Activated naive CD4-positive, alpha-beta T cell treated with anti-CD3 and anti-CD28 coated beads for 36 hours (primary cell): ENCODE data around the gene USP6. TPM values are rescaled to one million over a fixed set of nuclear protein-coding genes. Genes with fewer than 3 reads are reported as not detected.
"Not testable (repeated sequence)": the region's sequence is repeated elsewhere in the genome, so short reads cannot be mapped to it uniquely, and the experiment has no call there.

ENCODE experiments used
- CTCF ChIA-PET: fragments of 350-600 bp; sonication (Branson Sonifier 250); formaldehyde crosslinking; loops from one replicate; lab custom pipeline; 2021; ENCODE audit warnings: antibody characterized with exemption; lab: Charles Lee
- DNase-seq: peaks from one replicate; pipeline ENCODE4 v3.0.0-alpha.2; 2020
- H3K27ac Mint-ChIP-seq: one replicate; pipeline ENCODE4 v1.8.0; 2021; ENCODE audit warnings: mild to moderate bottlenecking, mixed read lengths
- H3K27me3 Mint-ChIP-seq: one replicate; pipeline ENCODE4 v1.8.0; 2021; ENCODE audit warnings: low read depth, mixed read lengths
- H3K36me3 Mint-ChIP-seq: one replicate; pipeline ENCODE4 v1.8.0; 2021; ENCODE audit warnings: low read depth, mixed read lengths
- H3K4me1 Mint-ChIP-seq: one replicate; pipeline ENCODE4 v1.8.0; 2021; ENCODE audit warnings: low read depth, mixed read lengths
- H3K4me3 Mint-ChIP-seq: one replicate; pipeline ENCODE4 v1.8.0; 2021; ENCODE audit warnings: mild to moderate bottlenecking, moderate library complexity, mixed read lengths
- H3K9me3 Mint-ChIP-seq: one replicate; pipeline ENCODE4 v1.8.0; 2021; ENCODE audit warnings: mixed read lengths
- intact Hi-C: fragments of 100-400 bp; cut with micrococcal nuclease; formaldehyde crosslinking; loops from one replicate; pipeline ENCODE4 v1.15.1; 2023
- total RNA-seq, 2 experiments: library from RNA; stranded (reverse); gene quantifications; one replicate each; pipeline ENCODE4 v1.2.3, GENCODE V29; 2021

The USP6 gene
- total RNA-seq, 2 experiments from 2014 or later: 0.05 TPM; not detected in 1

DNA sequence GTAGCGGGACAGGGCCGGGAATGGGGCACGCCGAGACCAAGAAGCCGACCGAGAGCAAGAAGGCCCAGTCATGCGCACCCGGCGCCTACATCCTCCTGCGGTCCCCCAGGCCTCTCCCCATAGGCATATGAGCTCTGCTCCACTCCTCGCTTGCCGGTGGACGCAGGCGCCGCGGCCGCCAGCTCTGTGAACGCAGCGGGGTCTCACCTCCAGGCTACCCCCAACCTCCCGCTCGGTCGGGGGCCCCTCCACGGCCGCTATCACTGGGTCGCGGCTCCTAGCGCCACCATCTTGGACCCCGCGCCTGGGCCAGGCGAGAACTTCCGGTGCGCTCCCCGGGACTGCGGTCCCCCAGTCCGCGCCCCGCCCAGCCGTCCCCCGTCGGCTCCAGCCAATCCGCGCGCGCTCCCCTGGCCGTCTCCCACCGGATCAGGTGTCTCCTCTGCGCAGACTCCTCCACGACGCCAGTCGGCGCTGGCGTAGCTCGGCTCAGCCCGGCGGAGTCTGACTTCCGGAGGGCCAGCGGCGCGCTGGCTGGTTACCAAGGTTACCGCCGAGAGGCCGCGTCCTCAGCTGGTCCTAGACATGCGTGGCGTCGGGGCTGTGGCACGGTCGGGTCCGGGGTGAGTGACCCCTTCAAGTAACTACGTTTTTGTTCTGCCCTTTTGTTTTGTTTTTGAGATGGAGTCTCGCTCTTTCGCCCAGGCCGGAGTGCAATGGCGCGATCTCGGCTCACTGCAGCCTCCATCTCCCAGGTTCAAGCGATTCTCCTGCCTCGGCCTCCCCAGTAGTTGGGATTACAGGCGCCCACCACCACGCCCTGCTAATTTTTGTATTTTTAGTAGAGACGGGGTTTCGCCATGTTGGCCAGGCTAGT lies 75.9 kb downstream of the USP6 start, which contains the start of gene ZNF594:
ZNF594 (minus strand) TSS at position 328 of the 877 bp plus-strand sequence. CDS start 7,612 bp downstream, outside the sequence.
- peak; percentile 98 for DNase-seq
- peak within 1 kb of the TSS; percentile 82 for H3K27ac Mint-ChIP-seq
- peaks cover 20% of the 10 kb centered on the region for H3K9me3 Mint-ChIP-seq
- H3K27me3 Mint-ChIP-seq: no peaks in the 10 kb centered on the region
- CTCF ChIA-PET: interaction anchor here (0.6 to 1.7 kb wide), 4 partner anchors 20 to 248 kb away, joined by 3 to 4 read pairs (median 4); partner anchors contain the start of genes C1QBP and ZFP3
- peaks cover 38% of the 10 kb centered on the region for H3K36me3 Mint-ChIP-seq
- intact Hi-C loops: loop anchor here (1.0 to 10.0 kb wide), 6 partner anchors 46 to 393 kb away; partner anchors contain the start of genes DERL2, MIS12, NLRP1 and NUP88
- peaks cover 31% of the 10 kb centered on the region for H3K4me1 Mint-ChIP-seq
- peak within 1 kb of the TSS; percentile 90 for H3K4me3 Mint-ChIP-seq

DNA sequence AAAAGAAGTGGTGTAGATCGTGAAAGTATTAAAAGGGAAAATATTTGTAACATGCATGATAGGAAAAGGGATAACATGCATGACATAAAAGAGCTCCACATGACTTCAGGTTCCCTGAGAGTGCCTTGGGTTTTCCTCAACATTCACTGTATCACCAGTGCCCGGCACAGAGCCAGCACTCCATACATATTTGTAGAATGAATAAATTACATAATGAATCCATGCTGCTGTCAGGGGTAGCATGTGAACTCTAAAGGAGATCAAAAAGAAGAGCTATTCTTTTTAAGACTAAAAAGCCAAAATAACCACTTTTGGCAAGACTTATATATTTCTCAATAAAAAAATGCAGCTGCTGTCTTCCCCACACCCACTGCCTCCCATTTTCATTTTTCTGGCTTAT lies 78.5 kb downstream of the USP6 start:
- peaks cover 41% of the 10 kb centered on the region for H3K4me1 Mint-ChIP-seq
- peaks cover 20% of the 10 kb centered on the region for H3K36me3 Mint-ChIP-seq
- peaks cover 11% of the 10 kb centered on the region for H3K9me3 Mint-ChIP-seq
- intact Hi-C loops: loop anchor here (5.0 to 10.0 kb wide), 3 partner anchors 117 to 390 kb away; partner anchors contain the start of genes NLRP1, NUP88 and ZFP3
- DNase-seq: no peak
- H3K27me3 Mint-ChIP-seq: no peaks in the 10 kb centered on the region
- H3K4me3 Mint-ChIP-seq: no peak overlapping the region
- H3K27ac Mint-ChIP-seq: no peak overlapping the region
- CTCF ChIA-PET: interaction anchor here (0.6 to 1.5 kb wide), 5 partner anchors 29 to 196 kb away, joined by 3 to 10 read pairs (median 3); no protein-coding TSS in a partner anchor

GRCh38 chr17:5198472-5198871 lies 82.6 kb downstream of the USP6 start:
- H3K36me3 Mint-ChIP-seq: no peaks in the 10 kb centered on the region
- no peaks in the 10 kb centered on the region for H3K9me3 Mint-ChIP-seq
- intact Hi-C loops: loop anchor here (10.0 kb wide), 1 partner anchor 386 kb away; the partner anchor contains the start of gene NLRP1
- no peak for DNase-seq
- no peak overlapping the region for H3K4me3 Mint-ChIP-seq
- H3K4me1 Mint-ChIP-seq: peaks cover 11% of the 10 kb centered on the region
- CTCF ChIA-PET: interaction anchor here (0.9 to 1.3 kb wide), 4 partner anchors 15 to 174 kb away, joined by 3 to 5 read pairs (median 4); no protein-coding TSS in a partner anchor
- no peaks in the 10 kb centered on the region for H3K27me3 Mint-ChIP-seq
- H3K27ac Mint-ChIP-seq: no peak overlapping the region

GRCh38 chr17:5200360-5200759 lies 84.5 kb downstream of the USP6 start:
- H3K9me3 Mint-ChIP-seq: no peaks in the 10 kb centered on the region
- intact Hi-C loops: no loop called here
- H3K4me1 Mint-ChIP-seq: peaks cover 15% of the 10 kb centered on the region
- no peak overlapping the region for H3K4me3 Mint-ChIP-seq
- CTCF ChIA-PET: no interaction called here
- H3K36me3 Mint-ChIP-seq: peaks cover 3% of the 10 kb centered on the region
- no peak for DNase-seq
- no peak overlapping the region for H3K27ac Mint-ChIP-seq
- no peaks in the 10 kb centered on the region for H3K27me3 Mint-ChIP-seq

- Mint-ChIP-seq H3K9me3 (no peaks in the 10 kb centered on the region), H3K27me3 (no peaks in the 10 kb centered on the region), H3K4me3 (no peak overlapping the region), H3K4me1 (peaks cover 15% of the 10 kb centered on the region), H3K27ac (no peak overlapping the region), H3K36me3 (peaks cover 3% of the 10 kb centered on the region)
- DNase-seq: no peak
- CTCF ChIA-PET: no interaction called here
- intact Hi-C loops: no loop called here
These were observed 85.2 kb downstream of the USP6 start for GRCh38 chr17:5201011-5201410.

GRCh38 chr17:5203178-5203907 lies 87.5 kb downstream of the USP6 start:
- no peak for DNase-seq
- intact Hi-C loops: no loop called here
- no peak overlapping the region for H3K27ac Mint-ChIP-seq
- peaks cover 3% of the 10 kb centered on the region for H3K36me3 Mint-ChIP-seq
- no peaks in the 10 kb centered on the region for H3K9me3 Mint-ChIP-seq
- H3K4me1 Mint-ChIP-seq: peaks cover 7% of the 10 kb centered on the region
- H3K27me3 Mint-ChIP-seq: no peaks in the 10 kb centered on the region
- CTCF ChIA-PET: no interaction called here
- no peak overlapping the region for H3K4me3 Mint-ChIP-seq

- Mint-ChIP-seq H3K9me3 (no peaks in the 10 kb centered on the region), H3K4me3 (no peak overlapping the region), H3K4me1 (peaks cover 4% of the 10 kb centered on the region), H3K27ac (no peak overlapping the region), H3K36me3 (peaks cover 3% of the 10 kb centered on the region), H3K27me3 (no peaks in the 10 kb centered on the region)
- CTCF ChIA-PET: no interaction called here
- no peak for DNase-seq
- intact Hi-C loops: no loop called here
These were observed 88.1 kb downstream of the USP6 start for GRCh38 chr17:5203908-5204294.

DNA sequence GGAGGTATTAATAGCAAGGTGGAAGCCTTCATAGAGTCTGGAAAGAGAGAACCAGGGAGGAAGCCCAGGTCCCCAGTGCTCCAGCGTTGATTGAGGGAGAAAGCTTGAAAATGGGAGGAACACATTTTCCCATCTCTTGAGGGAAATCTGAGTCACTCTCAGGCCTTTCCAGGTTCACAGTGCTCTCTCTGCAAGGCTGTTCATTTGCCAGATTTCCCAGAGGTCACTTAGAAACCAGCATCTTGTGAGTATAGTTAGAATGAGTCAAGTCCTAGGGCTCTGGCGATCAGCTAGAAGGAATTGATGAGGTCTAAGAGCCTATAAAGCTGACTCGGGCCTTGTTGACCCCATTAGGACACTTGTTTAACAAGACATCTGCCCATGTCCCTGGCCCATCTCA lies 93.6 kb downstream of the USP6 start:
- no peak overlapping the region for H3K4me3 Mint-ChIP-seq
- H3K4me1 Mint-ChIP-seq: peaks cover 11% of the 10 kb centered on the region
- no peaks in the 10 kb centered on the region for H3K27me3 Mint-ChIP-seq
- H3K36me3 Mint-ChIP-seq: no peaks in the 10 kb centered on the region
- CTCF ChIA-PET: no interaction called here
- no peak for DNase-seq
- no peaks in the 10 kb centered on the region for H3K9me3 Mint-ChIP-seq
- intact Hi-C loops: no loop called here
- no peak overlapping the region for H3K27ac Mint-ChIP-seq

GRCh38 chr17:5210091-5210490 lies 94.3 kb downstream of the USP6 start:
- peaks cover 11% of the 10 kb centered on the region for H3K4me1 Mint-ChIP-seq
- DNase-seq: no peak
- no peak overlapping the region for H3K4me3 Mint-ChIP-seq
- no peaks in the 10 kb centered on the region for H3K36me3 Mint-ChIP-seq
- intact Hi-C loops: no loop called here
- no peaks in the 10 kb centered on the region for H3K9me3 Mint-ChIP-seq
- H3K27me3 Mint-ChIP-seq: no peaks in the 10 kb centered on the region
- H3K27ac Mint-ChIP-seq: no peak overlapping the region
- CTCF ChIA-PET: no interaction called here

DNA sequence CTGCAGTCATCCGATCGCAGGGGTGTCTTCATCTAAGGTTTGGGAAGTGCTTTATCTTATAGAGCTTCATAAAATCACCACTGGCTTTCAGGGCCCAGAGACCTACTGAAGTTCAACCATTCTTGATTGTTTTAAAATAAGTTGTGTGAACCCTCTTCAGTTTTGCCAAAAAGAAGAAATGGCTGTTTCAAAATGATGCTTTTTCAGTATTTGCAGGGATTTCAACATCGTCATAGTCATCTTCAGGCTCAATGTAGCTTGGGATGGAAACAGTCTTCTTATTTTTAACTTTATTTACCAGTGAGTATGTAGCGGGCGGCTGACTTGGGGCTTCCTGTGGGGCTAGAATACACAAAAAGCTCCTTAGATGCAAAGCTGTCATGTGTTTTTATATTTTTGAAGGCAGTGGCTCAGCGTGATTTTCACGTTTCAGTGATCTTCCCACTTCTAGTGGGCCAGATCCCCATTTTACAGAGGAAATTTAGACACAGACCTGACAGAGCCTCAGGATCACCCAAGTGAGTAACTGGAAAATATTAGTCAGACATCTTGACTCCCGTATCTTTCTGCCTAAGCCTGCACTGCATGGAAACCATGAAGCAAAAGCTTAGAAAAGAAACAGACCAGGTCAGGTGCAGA lies 94.9 kb downstream of the USP6 start:
- Mint-ChIP-seq H3K27ac (no peak overlapping the region), H3K27me3 (no peaks in the 10 kb centered on the region), H3K36me3 (no peaks in the 10 kb centered on the region), H3K4me1 (peaks cover 11% of the 10 kb centered on the region), H3K4me3 (no peak overlapping the region), H3K9me3 (no peaks in the 10 kb centered on the region)
- DNase-seq: no peak
- CTCF ChIA-PET: no interaction called here
- intact Hi-C loops: loop anchor here (1.0 kb wide), 1 partner anchor 11 kb away; no protein-coding TSS in a partner anchor

- H3K4me3 Mint-ChIP-seq: no peak overlapping the region
- peaks cover 11% of the 10 kb centered on the region for H3K4me1 Mint-ChIP-seq
- no peaks in the 10 kb centered on the region for H3K36me3 Mint-ChIP-seq
- no peaks in the 10 kb centered on the region for H3K9me3 Mint-ChIP-seq
- intact Hi-C loops: loop anchor here (1.0 kb wide), 1 partner anchor 10 kb away; no protein-coding TSS in a partner anchor
- no peaks in the 10 kb centered on the region for H3K27me3 Mint-ChIP-seq
- CTCF ChIA-PET: no interaction called here
- no peak for DNase-seq
- H3K27ac Mint-ChIP-seq: no peak overlapping the region
These were observed 95.6 kb downstream of the USP6 start for GRCh38 chr17:5211458-5211857.

DNA sequence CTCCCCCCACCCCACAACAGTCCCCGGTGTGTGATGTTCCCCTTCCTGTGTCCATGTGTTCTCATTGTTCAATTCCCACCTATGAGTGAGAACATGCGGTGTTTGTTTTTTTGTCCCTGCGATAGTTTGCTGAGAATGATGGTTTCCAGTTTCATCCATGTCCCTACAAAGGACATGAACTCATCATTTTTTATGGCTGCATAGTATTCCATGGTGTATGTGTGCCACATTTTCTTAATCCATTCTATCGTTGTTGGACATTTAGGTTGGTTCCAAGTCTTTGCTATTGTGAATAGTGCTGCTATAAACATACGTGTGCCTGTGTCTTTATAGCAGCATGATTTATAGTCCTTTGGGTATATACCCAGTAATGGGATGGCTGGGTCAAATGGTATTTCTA lies 101.7 kb downstream of the USP6 start:
- H3K36me3 Mint-ChIP-seq, H3K4me1 Mint-ChIP-seq, H3K27me3 Mint-ChIP-seq, H3K4me3 Mint-ChIP-seq, intact Hi-C loops, DNase-seq, H3K9me3 Mint-ChIP-seq, CTCF ChIA-PET, H3K27ac Mint-ChIP-seq: not testable (repeated sequence)
